Activated CD4-positive, alpha-beta T cell treated with anti-CD3 and anti-CD28 coated beads, Interleukin-2, amount 50 U/mL, for 16 hours (primary cell): ENCODE measurements around the gene RRBP1.

Experiments
- DNase-seq: peaks from one replicate; pipeline ENCODE4 v3.0.0-alpha.2; 2020

The RRBP1 gene

DNA sequence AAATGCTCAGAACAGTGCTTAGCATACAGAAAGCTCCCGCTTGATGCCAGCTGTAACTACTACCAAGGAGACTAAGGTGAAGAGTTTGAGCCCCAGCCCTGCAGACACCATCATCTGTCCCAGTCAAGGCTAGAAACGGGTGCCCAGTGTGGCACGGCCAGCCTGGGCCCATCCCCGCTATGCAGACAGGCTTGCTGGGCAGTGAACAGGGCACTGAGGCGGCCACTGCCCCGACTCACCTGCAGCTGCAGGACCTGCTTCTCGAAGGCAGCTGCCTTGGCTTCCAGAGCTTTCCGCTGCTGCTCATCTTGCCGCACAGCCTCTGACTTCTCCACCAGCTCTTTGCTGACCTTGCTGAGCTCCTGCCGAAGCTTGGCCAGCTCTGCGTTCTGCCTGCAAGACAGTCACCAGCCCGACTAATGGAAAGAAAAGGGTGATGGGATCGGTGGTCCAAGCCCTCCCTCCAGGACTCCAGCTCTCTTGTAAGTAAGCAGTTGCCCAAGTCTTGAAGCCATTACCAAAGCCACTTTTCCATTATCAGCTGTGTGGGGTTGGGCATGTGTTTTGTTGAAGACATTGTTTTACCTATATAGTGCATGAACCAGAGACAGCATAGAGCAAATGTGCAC, 48.7 kb downstream of the RRBP1 start:
- no peak for DNase-seq

DNA sequence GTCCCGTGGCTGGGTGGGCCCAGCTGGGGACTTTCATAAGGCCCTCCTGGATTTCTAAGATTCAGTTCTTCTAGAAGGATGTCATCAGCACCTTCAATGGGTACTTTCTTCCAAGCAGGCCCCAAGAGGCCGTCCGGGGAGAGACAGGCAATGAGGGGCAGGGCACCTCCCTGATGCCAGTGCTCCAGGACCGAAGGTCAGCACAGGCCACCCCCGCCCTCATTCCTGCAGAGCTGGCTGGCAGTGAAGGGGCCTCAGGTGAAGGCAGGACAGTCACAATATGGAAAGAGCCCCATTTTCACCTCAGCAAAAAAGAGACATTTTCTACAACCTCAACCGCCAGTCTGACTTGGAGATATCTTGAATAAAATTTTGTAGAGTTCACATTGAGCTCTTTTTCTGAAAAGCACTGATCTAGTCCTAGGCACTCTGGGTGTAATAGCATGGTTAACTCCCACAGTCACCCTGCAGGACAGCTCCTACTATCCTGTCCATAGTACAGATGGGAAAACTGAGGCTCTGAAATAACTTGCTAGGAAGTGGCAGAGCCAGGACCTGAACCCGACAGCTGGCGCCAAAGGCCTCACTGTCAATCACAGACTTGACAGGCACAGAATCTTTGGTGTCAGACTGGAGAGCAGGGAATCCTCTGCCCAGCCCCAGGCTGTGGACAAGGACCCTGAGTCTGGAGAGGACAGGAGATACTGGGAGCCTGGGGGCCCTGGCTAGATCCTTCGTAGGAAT, 50.3 kb downstream of the RRBP1 start:
- DNase-seq, result no peak

DNA sequence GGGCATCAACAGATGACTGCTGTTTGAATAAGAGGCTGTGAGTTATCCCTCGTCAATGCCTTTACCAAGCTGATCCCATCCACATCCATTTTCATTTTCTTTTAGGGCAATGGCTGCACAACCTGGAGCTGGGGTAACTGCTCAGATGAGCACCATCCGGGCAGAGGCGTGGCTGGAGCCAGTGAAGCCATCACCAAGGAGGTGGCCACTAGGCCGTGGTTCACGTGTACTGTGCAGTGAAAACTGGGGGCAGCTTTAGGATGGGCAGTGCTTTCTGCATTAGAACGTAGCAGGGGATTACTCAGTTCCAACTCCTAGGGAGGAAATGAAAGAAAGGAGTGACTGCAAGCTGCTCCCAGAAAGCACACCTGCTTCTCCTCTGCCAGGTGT, 51.2 kb downstream of the RRBP1 start:
- no peak for DNase-seq

- DNase-seq, result no peak
These were observed 51.8 kb downstream of the RRBP1 start for GRCh38 chr20:17630151-17630805.

- DNase-seq, result no peak
These were observed 52.4 kb downstream of the RRBP1 start for GRCh38 chr20:17629678-17630089.

GRCh38 chr20:17629025-17629424, 53.0 kb downstream of the RRBP1 start:
- no peak for DNase-seq

- no peak for DNase-seq
These were observed 53.8 kb downstream of the RRBP1 start for GRCh38 chr20:17628101-17628841.

DNA sequence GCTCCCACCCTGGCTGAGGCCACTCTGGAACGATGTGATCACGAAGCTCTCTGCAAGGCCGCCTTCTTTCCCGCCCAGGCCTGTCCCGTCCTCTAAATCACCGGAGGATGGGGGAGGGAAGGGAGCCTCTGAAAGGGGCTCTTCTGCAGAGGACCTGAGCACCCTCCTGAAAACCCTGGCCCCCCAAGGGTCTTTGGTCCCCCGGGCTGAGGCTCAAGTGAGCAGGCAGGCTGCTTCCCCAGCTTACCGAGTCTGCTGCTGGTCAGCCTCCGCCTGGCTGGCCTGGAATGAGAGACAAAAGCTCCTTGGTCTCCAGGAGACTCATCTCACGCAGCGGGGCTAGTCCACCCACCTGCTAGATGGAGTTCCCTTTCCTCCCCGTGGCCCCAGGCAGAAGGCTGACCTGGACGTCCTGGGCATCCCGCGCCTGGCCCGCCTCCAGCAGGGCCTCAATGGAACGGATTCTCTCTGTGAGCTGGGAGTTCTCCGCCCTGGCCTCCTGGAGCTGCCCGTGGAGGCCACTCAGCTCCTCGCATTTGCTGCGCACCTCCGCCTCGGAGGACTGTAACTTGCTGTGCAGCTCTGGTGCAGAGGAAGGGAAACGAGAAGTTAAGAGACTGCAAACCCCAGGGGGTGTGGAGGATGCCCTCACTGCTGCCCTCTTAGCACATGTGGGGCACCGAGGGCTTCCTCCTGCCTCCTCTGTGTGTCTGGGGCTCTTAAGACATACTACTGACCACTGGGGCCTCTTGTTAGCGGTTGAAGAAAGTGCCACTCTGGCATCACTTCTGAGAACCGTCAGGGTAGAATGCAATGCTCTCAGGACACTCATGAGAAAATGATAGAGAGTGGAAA, 54.7 kb downstream of the RRBP1 start:
- DNase-seq, result no peak

GRCh38 chr20:17626217-17627007, 55.6 kb downstream of the RRBP1 start:
- DNase-seq, result no peak

- DNase-seq, result no peak
These were observed 56.6 kb downstream of the RRBP1 start for GRCh38 chr20:17625246-17626051.

GRCh38 chr20:17624551-17625245, 57.3 kb downstream of the RRBP1 start:
- no peak for DNase-seq

DNA sequence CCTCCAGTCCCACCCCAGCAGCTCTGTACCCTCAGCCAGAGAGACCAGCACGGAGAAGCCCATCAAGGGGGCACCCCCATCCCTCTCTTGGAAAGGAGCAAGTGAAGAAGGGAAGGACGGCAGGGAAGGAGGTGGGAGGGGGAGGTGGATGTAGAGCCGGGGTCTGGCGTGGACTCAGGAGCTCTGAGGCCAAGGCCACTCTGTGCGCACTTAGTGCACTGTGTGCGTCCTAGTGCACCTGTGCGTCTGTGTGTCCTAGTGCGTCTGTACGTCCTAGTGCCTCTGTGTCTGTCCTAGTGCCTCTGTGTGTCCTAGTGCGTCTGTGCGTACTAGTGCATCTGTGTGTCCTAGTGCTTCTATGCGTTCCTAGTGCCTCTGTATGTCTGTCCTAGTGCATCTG, 58.0 kb downstream of the RRBP1 start:
- DNase-seq, result no peak

DNA sequence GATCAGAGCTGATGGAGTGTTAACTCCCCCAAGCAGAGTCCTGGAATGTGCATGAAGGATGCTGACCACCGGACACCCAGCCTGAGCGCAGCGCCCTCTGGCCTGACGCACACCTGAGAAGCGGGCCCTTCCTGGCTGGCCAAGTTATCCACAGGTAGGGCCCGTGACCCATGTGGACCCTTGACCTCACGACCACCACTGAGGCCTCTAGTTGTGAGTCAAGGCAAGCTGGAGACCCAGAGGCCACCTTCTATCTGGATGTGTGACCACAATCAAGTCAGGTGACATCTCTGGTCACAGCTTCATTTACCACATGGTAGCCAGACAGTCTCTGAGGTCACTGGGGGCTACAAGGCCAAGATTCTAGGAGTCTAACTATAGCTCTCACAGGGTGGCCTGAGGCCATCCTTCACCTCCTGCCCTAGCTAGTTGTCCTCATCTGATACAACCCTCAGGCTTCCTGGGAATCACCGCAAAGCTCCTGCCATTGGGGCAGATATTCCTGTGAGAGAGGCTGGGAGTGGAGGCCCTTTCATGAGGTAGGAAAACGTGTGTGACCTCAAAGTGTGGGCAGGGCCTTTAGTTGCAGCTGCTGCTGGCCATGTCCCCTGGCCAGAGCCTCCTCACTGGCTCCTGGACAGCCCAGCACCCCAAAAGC, 59.1 kb downstream of the RRBP1 start:
- no peak for DNase-seq

DNA sequence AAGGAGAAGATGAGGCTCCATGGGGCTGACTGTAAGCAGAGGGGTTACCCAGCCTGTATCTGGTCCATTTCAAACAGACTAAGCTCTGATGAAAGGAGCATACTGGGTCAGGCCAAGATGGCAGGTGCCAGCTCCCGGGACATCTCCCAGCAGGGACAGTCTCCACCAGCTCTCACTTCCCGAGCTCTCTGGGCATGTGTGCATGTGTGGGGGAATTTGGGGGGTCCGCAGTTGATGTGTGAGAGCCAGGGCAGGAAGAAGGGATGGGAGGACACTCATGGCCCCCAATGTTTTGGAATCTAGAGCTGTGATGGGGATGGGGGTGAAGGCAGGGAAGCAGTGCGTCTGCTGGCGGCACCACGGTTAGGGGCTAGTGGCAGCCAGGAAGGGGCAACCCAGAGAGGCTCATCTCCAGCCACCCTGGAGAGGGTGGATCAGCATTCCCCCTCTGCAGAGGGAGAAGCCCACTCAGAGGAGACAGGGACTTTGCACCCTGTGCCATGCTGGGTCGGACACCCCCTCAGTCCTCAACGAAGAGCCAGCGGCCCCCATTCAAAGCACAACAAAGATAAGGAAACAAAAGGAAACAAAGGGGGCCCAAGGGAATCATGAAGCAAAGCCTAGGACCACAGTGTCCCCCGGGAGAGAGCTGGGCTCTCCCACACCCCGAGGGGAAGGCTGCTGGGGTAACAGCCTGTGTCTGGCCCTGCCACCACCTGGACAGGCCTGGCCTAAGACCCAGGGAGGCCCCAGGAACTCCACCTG, 59.8 kb downstream of the RRBP1 start:
- DNase-seq, result no peak

- DNase-seq, result no peak
These were observed 60.6 kb downstream of the RRBP1 start for GRCh38 chr20:17621229-17621968.

DNA sequence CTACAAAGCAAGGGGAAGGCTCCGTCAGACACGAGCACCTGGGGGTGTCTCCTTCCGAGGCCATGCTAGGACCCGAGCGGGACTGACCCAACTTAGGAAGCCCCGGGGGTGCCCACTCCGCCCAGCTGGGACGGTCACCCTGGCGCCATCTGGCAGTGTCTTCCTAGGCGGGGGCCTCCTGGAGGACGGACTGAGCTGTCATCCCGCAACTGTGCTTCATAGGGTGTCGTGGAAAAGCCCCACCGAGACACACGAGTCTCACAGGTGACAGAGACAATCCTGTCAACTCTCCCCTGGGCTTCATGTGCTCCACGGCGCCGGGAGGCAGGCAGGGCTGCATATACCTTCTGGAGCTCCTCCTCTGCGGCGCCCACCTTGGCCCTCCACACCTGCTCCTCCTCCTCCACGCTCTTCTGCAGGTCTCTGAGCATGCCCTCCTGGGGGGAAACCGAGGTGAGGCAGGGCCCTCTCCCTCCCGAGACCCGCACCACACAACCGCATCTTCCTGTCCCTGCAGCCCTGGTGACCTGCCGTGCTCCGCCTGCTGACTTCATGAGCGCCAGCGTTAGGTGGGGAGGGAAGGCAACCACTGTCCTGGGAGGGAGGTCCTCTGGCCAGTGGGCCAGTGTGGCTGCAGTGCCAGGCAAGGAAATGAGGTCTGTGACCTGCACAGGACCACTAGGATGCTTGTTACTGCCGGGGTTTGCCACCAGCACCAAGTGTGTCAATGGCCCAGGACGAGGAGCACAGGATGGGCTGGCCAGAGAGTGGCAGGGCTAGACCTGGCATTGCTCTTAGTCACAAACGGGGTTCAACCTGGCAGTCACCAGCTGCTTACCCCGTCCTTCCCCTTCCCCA, 61.4 kb downstream of the RRBP1 start:
- DNase-seq, result no peak
